B cell (primary cell): ENCODE data around the gene GALK1. TPM values are rescaled to one million over a fixed set of nuclear protein-coding genes. Genes with fewer than 3 reads are reported as not detected.

Experiments
- ATAC-seq: fragments of 200-7000 bp; cut with Tn5 transposase; one replicate; pipeline ENCODE4 v1.10.0; 2021; ENCODE audit warnings: low read depth, mild to moderate bottlenecking, moderate number of reproducible peaks, moderate library complexity
- CTCF ChIA-PET: fragments of 350-600 bp; sonication (Branson Sonifier 250); formaldehyde crosslinking; loops from one replicate; lab custom pipeline; 2021; ENCODE audit warnings: antibody characterized with exemption, inconsistent platforms; lab: Charles Lee
- POLR2A ChIA-PET: fragments of 350-600 bp; sonication (Branson Sonifier 250); formaldehyde crosslinking; loops from one replicate; lab custom pipeline; 2021; ENCODE audit warnings: antibody characterized with exemption; lab: Charles Lee
- DNase-seq: peaks from one replicate; pipeline ENCODE4 v3.0.0; 2013
- H2AFZ ChIP-seq: 2 replicates; pipeline ENCODE4 v1.6.1; 2012; ENCODE audit warnings: mild to moderate bottlenecking, low read depth, low read length; ENCODE audit not compliant: insufficient read depth, poor library complexity, severe bottlenecking
- H3K27ac ChIP-seq, 2 donors: 1 replicate in 1 of 2; 2 replicates in 1 of 2; pipeline ENCODE4 v1.5.1; 2012 to 2013; ENCODE audit warnings: low read length in 2 of 2, mild to moderate bottlenecking in 2 of 2, moderate library complexity in 1 of 2
- H3K27me3 ChIP-seq, 4 experiments: fragments of 200-600 bp in 1 of 4; sonication (generic) in 1 of 4; replicated peaks in 1 of 4; 1 replicate in 2 of 4; 2 replicates in 2 of 4; pipeline versions ENCODE4 v1.6.1 to v1.7.0; 2013 to 2016; ENCODE audit warnings: low read length in 3 of 4, mild to moderate bottlenecking in 2 of 4, mixed read lengths in 1 of 4, moderate library complexity in 1 of 4; ENCODE audit not compliant: insufficient read depth in 4 of 4, control insufficient read depth in 3 of 4; ENCODE audit errors: control extremely low read depth in 1 of 4
- H3K36me3 ChIP-seq, 2 experiments: replicated peaks in 1 of 2; 1 replicate in 1 of 2; 2 replicates in 1 of 2; pipeline versions ENCODE4 v1.6.1 to v1.7.1; 2013; ENCODE audit warnings: low read length in 1 of 2; ENCODE audit not compliant: insufficient read depth in 2 of 2, control insufficient read depth in 1 of 2; ENCODE audit errors: control extremely low read depth in 1 of 2, extremely low read depth in 1 of 2
- H3K4me1 ChIP-seq, 2 donors: fragments of 200-600 bp in 1 of 2; sonication (generic) in 1 of 2; 1 replicate in 1 of 2; 2 replicates in 1 of 2; pipeline versions ENCODE4 v1.5.1 to v1.6.1; 2013 to 2017; ENCODE audit warnings: low read length in 2 of 2; ENCODE audit not compliant: control insufficient read depth in 2 of 2, insufficient read depth in 2 of 2
- H3K4me2 ChIP-seq: replicated peaks from 2 replicates; pipeline ENCODE3; 2012; ENCODE audit warnings: mild to moderate bottlenecking, low read depth, low read length; ENCODE audit not compliant: poor library complexity, severe bottlenecking
- H3K4me3 ChIP-seq, 5 experiments: fragments of 200-600 bp in 1 of 5; sonication (generic) in 1 of 5; 1 replicate in 3 of 5; 2 replicates in 2 of 5; pipeline versions ENCODE4 v1.5.1 to v1.7.0; 2011 to 2016; ENCODE audit warnings: low read length in 4 of 5, mild to moderate bottlenecking in 4 of 5, low read depth in 2 of 5, control low read depth in 1 of 5, moderate library complexity in 1 of 5; ENCODE audit not compliant: insufficient read depth in 1 of 5; ENCODE audit errors: control extremely low read depth in 1 of 5, extremely low read depth in 1 of 5
- H3K79me2 ChIP-seq: fragments of 200-600 bp; sonication (generic); one replicate; pipeline ENCODE4 v1.6.0; 2016; ENCODE audit warnings: low read length; ENCODE audit not compliant: control insufficient read depth, insufficient read depth
- H3K9ac ChIP-seq: fragments of 200-600 bp; sonication (generic); 2 replicates; pipeline ENCODE4 v1.6.1; 2017; ENCODE audit warnings: mild to moderate bottlenecking, low read length, moderate library complexity
- H3K9me3 ChIP-seq, 3 donors: one replicate each; pipeline versions ENCODE4 v1.6.1 to v1.7.1; 2013; ENCODE audit warnings: low read length in 2 of 3; ENCODE audit not compliant: control insufficient read depth in 2 of 3, insufficient read depth in 1 of 3; ENCODE audit errors: control extremely low read depth in 1 of 3
- H4K20me1 ChIP-seq: 2 replicates; pipeline ENCODE4 v1.6.0; 2012; ENCODE audit warnings: mild to moderate bottlenecking, low read length; ENCODE audit not compliant: insufficient read depth, control insufficient read depth, poor library complexity, severe bottlenecking
- H3K27ac Mint-ChIP-seq: one replicate; pipeline ENCODE4 v1.8.0; 2021; ENCODE audit warnings: mixed read lengths
- H3K27me3 Mint-ChIP-seq: one replicate; pipeline ENCODE4 v1.8.0; 2021; ENCODE audit warnings: mixed read lengths
- H3K4me1 Mint-ChIP-seq: one replicate; pipeline ENCODE4 v1.8.0; 2021; ENCODE audit warnings: mixed read lengths
- H3K4me3 Mint-ChIP-seq: one replicate; pipeline ENCODE4 v1.8.0; 2021; ENCODE audit warnings: mixed read lengths
- H3K9me3 Mint-ChIP-seq: one replicate; pipeline ENCODE4 v1.8.0; 2022; ENCODE audit warnings: mixed read lengths; ENCODE audit not compliant: insufficient read depth
- EZH2 ChIP-seq: IDR thresholded peaks from 2 replicates; pipeline ENCODE4 v1.6.1; 2012; ENCODE audit warnings: borderline replicate concordance, low read depth, mild to moderate bottlenecking, moderate library complexity, low read length; ENCODE audit not compliant: insufficient read depth, poor library complexity, severe bottlenecking
- WGBS: methylation state at CpG from one replicate; pipeline ENCODE4 v1.1.5; 2013; ENCODE audit warnings: missing lambda C conversion rate; ENCODE audit not compliant: insufficient coverage; 5-methylcytosine and 5-hydroxymethylcytosine counted together
- intact Hi-C: fragments of 100-400 bp; cut with micrococcal nuclease; formaldehyde crosslinking; loops from one replicate; pipeline ENCODE4 v1.10.0; 2022
- polyA plus RNA-seq: library from polyadenylated mRNA; depleted of rRNA; stranded (reverse); fragments of >200 nt; gene quantifications from 2 replicates; pipeline ENCODE4 v1.2.3, GENCODE V29; 2012
- total RNA-seq, 2 donors: library from RNA; stranded (reverse); fragments of 120-200 nt in 1 of 2; gene quantifications; 1 replicate in 1 of 2; 2 replicates in 1 of 2; pipeline versions ENCODE4 v1.2.3 to v1.2.4, GENCODE V29; 2013 to 2022
- TF ChIP-seq, protein P1 (sequence below): fragments of 200-600 bp; IDR thresholded peaks from one replicate; pipeline ENCODE4 v1.8.0; 2022; ENCODE audit warnings: antibody characterized with exemption, mild to moderate bottlenecking

GALK1 gene
- total and polyA plus RNA-seq, 2 donors (not counting 1 experiment from before 2014, with no cell fraction given) = 29.8 to 37.4 TPM

DNA sequence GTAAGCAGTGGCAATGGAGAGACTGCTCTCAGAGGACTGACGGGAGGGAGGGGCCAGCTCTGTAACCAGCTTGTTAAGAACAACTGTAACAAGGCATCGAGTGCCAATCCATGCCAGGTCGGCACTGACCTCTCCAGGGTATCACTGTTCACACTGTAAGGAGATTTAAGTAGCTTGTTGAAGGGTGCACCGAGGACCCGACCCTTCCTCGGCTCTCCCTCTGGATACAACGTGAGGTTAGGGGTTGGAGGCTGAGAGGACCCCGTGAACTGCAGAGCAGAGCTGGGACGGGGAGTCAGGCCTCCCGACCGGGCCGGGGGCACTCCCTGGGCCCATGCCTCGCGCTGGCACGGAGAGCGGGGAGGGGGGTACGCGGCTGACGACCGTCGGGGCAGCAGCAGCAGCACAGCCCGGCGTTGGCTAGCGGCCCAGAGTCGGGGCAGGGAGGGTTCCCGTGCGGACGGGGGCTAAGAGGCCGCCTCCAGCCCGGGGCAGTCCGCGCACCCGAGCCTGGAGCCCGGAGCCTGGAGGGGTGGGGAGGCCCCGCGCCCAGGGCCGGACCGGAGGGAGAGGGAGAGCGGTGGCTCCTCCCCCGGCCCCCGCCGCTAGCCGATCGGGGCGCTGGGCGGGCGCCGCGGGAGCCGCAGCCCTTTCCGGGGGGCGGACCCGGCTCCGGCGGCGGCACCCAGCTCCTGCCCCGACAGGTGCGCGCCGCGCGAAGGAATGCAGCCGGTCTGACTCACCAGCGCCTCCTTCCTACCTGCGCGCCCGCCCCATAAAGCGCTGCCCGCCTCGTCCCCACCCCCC lies 44.1 kb downstream of the GALK1 start, which contains the start of gene ITGB4:
Gene ITGB4 (plus strand): TSS at position 804 of the 807 bp plus-strand sequence. CDS start 3,245 bp downstream, outside the sequence.
- intact Hi-C loops = no loop called here
- H3K79me2 ChIP-seq = no peaks in the 10 kb centered on the region
- H3K27me3 ChIP-seq = peaks cover 0 to 30% (median 4%) of the 10 kb centered on the region in 4 experiments
- no peaks in the 10 kb centered on the region for H3K36me3 ChIP-seq
- Mint-ChIP-seq H3K27me3 (peaks cover 14% of the 10 kb centered on the region), H3K4me1 (peaks cover 7% of the 10 kb centered on the region), H3K27ac (no peak within 1 kb of the TSS), H3K4me3 (peak within 1 kb of the TSS; percentile 83), H3K9me3 (no peaks in the 10 kb centered on the region)
- H3K4me2 ChIP-seq = peak within 1 kb of the TSS; percentile 86
- no peaks in the 10 kb centered on the region for H4K20me1 ChIP-seq
- 3% methylated on average over 70 of the region's 70 CpGs for WGBS
- ATAC-seq (peak; percentile 93), DNase-seq (peak; percentile 73)
- TF ChIP-seq, protein P1, sequence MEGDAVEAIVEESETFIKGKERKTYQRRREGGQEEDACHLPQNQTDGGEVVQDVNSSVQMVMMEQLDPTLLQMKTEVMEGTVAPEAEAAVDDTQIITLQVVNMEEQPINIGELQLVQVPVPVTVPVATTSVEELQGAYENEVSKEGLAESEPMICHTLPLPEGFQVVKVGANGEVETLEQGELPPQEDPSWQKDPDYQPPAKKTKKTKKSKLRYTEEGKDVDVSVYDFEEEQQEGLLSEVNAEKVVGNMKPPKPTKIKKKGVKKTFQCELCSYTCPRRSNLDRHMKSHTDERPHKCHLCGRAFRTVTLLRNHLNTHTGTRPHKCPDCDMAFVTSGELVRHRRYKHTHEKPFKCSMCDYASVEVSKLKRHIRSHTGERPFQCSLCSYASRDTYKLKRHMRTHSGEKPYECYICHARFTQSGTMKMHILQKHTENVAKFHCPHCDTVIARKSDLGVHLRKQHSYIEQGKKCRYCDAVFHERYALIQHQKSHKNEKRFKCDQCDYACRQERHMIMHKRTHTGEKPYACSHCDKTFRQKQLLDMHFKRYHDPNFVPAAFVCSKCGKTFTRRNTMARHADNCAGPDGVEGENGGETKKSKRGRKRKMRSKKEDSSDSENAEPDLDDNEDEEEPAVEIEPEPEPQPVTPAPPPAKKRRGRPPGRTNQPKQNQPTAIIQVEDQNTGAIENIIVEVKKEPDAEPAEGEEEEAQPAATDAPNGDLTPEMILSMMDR = no peak
- no peak for TF ChIP-seq EZH2
- ChIA-PET POLR2A (interaction anchor here (0.6 to 1.1 kb wide), 2 partner anchors 10 to 258 kb away, joined by 3 read pairs; partner anchors contain the start of genes ACOX1 and TEN1), CTCF (interaction anchor here (1.0 to 4.4 kb wide), 5 partner anchors 28 to 120 kb away, joined by 3 to 16 read pairs (median 5); partner anchors contain the start of gene SMIM5)
- H3K4me1 ChIP-seq = peaks cover 5 to 11% of the 10 kb centered on the region in 2 donors
- no peak within 1 kb of the TSS for H3K27ac ChIP-seq
- H2AFZ ChIP-seq = peak within 1 kb of the TSS; percentile 76
- H3K9me3 ChIP-seq = peaks cover 0 to 6% (median 0%) of the 10 kb centered on the region in 3 donors
- H3K4me3 ChIP-seq = peak within 1 kb of the TSS in 4 of 5 experiments; percentile 28 to 60 (median 50)
- peak within 1 kb of the TSS; percentile 60 for H3K9ac ChIP-seq

DNA sequence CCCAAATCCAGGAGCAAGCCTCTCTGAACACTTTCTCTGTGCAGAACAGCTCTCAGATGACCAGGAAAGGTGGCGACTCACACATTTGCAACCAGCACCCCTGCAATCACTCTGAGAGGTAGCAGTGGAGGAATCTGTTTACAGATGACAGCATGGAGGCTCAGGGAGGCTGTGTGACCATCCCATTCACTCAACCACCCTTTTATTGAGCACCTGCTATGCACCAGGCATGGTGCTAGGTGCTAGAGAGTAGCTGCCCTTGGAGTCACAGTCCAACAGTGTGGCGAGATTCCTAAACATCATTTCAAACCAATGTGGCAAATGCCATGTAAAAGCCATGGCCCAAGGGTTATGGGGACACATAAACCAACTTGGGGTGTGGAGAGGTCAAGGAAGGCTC lies 45.3 kb downstream of the GALK1 start:
- intact Hi-C loops = no loop called here
- ATAC-seq (no peak), DNase-seq (no peak)
- no CpG with 5 or more reads among the region's 2 CpGs for whole genome bisulfite sequencing
- no peaks in the 10 kb centered on the region for H4K20me1 ChIP-seq
- Mint-ChIP-seq H3K27ac (no peak overlapping the region), H3K4me1 (peaks cover 7% of the 10 kb centered on the region), H3K9me3 (no peaks in the 10 kb centered on the region), H3K27me3 (peaks cover 15% of the 10 kb centered on the region), H3K4me3 (peak overlapping the region; percentile 83)
- ChIA-PET POLR2A (no interaction called here), CTCF (interaction anchor here (0.6 to 4.4 kb wide), 5 partner anchors 29 to 245 kb away, joined by 3 to 16 read pairs (median 5); partner anchors contain the start of gene SMIM5)
- peaks cover 5 to 11% of the 10 kb centered on the region in 2 donors for H3K4me1 ChIP-seq
- H3K79me2 ChIP-seq = no peaks in the 10 kb centered on the region
- H2AFZ ChIP-seq = no peak overlapping the region
- no peak overlapping the region for H3K27ac ChIP-seq
- H3K36me3 ChIP-seq = no peaks in the 10 kb centered on the region
- no peak for TF ChIP-seq EZH2
- TF ChIP-seq, protein P1 = no peak
- peaks cover 0 to 30% (median 4%) of the 10 kb centered on the region in 4 experiments for H3K27me3 ChIP-seq
- H3K4me2 ChIP-seq = no peak overlapping the region
- H3K9ac ChIP-seq = no peak overlapping the region
- H3K9me3 ChIP-seq = peaks cover 0 to 6% (median 0%) of the 10 kb centered on the region in 3 donors
- H3K4me3 ChIP-seq = no peak overlapping the region
